PC-9 (cell line): ENCODE results near the gene USP31. TPM values are rescaled to one million over a fixed set of nuclear protein-coding genes. Genes with fewer than 3 reads are reported as not detected.

ENCODE experiments used
- BruUV-seq: library from RNA; stranded (reverse); fragments of 400-500 nt; replicated peaks from 2 replicates; lab custom pipeline; 2021; lab: Mats Ljungman, UMichigan
- CTCF ChIA-PET: fragments of 300-600 bp; sonication (Branson Sonifier 250); formaldehyde crosslinking; loops from one replicate; lab custom pipeline; 2022; ENCODE audit warnings: antibody characterized with exemption; lab: Charles Lee
- POLR2A ChIA-PET: fragments of 300-600 bp; sonication (Branson Sonifier 250); formaldehyde crosslinking; loops from one replicate; lab custom pipeline; 2022; ENCODE audit warnings: antibody characterized with exemption; ENCODE audit not compliant: unreplicated experiment; lab: Charles Lee
- DNase-seq, 2 experiments: peaks; one replicate each; pipeline versions ENCODE4 v3.0.0 to v3.0.0-alpha.2; 2015 to 2022; ENCODE audit warnings: mixed read lengths in 1 of 2
- H2AFZ ChIP-seq: fragments of 200-600 bp; sonication (generic); 2 replicates; pipeline ENCODE4 v1.8.1; 2017; ENCODE audit warnings: antibody characterized with exemption
- H3F3A ChIP-seq: fragments of 200-600 bp; sonication (generic); 2 replicates; pipeline ENCODE4 v1.8.1; 2017; ENCODE audit warnings: antibody characterized with exemption, mild to moderate bottlenecking, low read depth; ENCODE audit not compliant: insufficient read depth
- H3K27ac ChIP-seq: fragments of 200-600 bp; sonication (generic); 2 replicates; pipeline ENCODE4 v1.6.1; 2016; ENCODE audit warnings: mixed run types
- H3K27me3 ChIP-seq: fragments of 200-600 bp; sonication (generic); 2 replicates; pipeline ENCODE4 v1.6.1; 2016; ENCODE audit warnings: low read depth, mixed run types; ENCODE audit not compliant: insufficient read depth
- H3K36me3 ChIP-seq: fragments of 200-600 bp; sonication (generic); 2 replicates; pipeline ENCODE4 v1.6.1; 2016; ENCODE audit warnings: low read depth, mixed run types
- H3K4me1 ChIP-seq: fragments of 200-600 bp; sonication (generic); replicated peaks from 2 replicates; pipeline ENCODE4 v1.6.1; 2016; ENCODE audit warnings: mixed run types; ENCODE audit not compliant: insufficient read depth
- H3K4me2 ChIP-seq: fragments of 200-600 bp; sonication (generic); 2 replicates; pipeline ENCODE4 v1.6.1; 2017; ENCODE audit warnings: mixed run types
- H3K4me3 ChIP-seq: fragments of 200-600 bp; sonication (generic); 2 replicates; pipeline ENCODE4 v1.6.1; 2016; ENCODE audit warnings: mixed run types
- H3K79me2 ChIP-seq: fragments of 200-600 bp; sonication (generic); 2 replicates; pipeline ENCODE4 v1.6.1; 2017; ENCODE audit warnings: low read depth, mixed run types
- H3K9me2 ChIP-seq: fragments of 200-600 bp; sonication (generic); 2 replicates; pipeline ENCODE4 v1.8.1; 2017; ENCODE audit warnings: mild to moderate bottlenecking; ENCODE audit not compliant: insufficient read depth
- H3K9me3 ChIP-seq: fragments of 200-600 bp; sonication (generic); 2 replicates; pipeline ENCODE4 v1.8.1; 2016; ENCODE audit warnings: low read depth; ENCODE audit not compliant: insufficient read depth
- H4K20me1 ChIP-seq: fragments of 200-600 bp; sonication (generic); 2 replicates; pipeline ENCODE4 v1.8.1; 2017; ENCODE audit not compliant: insufficient read depth
- CTCF ChIP-seq: fragments of 200-600 bp; sonication (generic); conservative IDR thresholded peaks from 2 replicates; pipeline ENCODE4 v1.6.1; 2017; ENCODE audit warnings: mixed run types, antibody characterized with exemption, mild to moderate bottlenecking, moderate library complexity
- EZH2 ChIP-seq: fragments of 200-600 bp; sonication (generic); IDR thresholded peaks from 2 replicates; pipeline ENCODE4 v1.8.0; 2017; ENCODE audit warnings: antibody characterized with exemption, low read depth
- intact Hi-C: fragments of 100-400 bp; cut with micrococcal nuclease; formaldehyde crosslinking; loops from one replicate; pipeline ENCODE4 v1.10.0; 2022; ENCODE audit not compliant: unreplicated experiment
- total RNA-seq: library from RNA; stranded (reverse); gene quantifications from 2 replicates; pipeline ENCODE4 v1.2.3, GENCODE V29; 2021

USP31 gene
- total RNA-seq, 1 experiment from 2014 or later = 12.1 TPM

GRCh38 chr16:23088018-23088417 lies 61.2 kb downstream of the USP31 start:
- Histone ChIP-seq H3K4me2 (no peak overlapping the region), H3K4me1 (no peaks in the 10 kb centered on the region), H4K20me1 (no peaks in the 10 kb centered on the region), H3K27ac (no peak overlapping the region), H3K79me2 (no peaks in the 10 kb centered on the region), H3K4me3 (no peak overlapping the region), H3K9me3 (no peaks in the 10 kb centered on the region), H3K36me3 (no peaks in the 10 kb centered on the region), H3K27me3 (no peaks in the 10 kb centered on the region), H3F3A (no peaks in the 10 kb centered on the region), H2AFZ (no peak overlapping the region), H3K9me2 (no peaks in the 10 kb centered on the region)
- DNase-seq = no peak
- POLR2A ChIA-PET = interaction anchor here (0.7 kb wide), 1 partner anchor 1431 kb away, joined by 5 read pairs; no protein-coding TSS in a partner anchor
- no TSS peak for BruUV-seq
- intact Hi-C loops = no loop called here
- no peak for TF ChIP-seq CTCF
- TF ChIP-seq EZH2 = no peak
- CTCF ChIA-PET = no interaction called here

- H3K4me1 ChIP-seq = no peaks in the 10 kb centered on the region
- ChIA-PET POLR2A (no interaction called here), CTCF (no interaction called here)
- intact Hi-C loops = no loop called here
- no peak overlapping the region for H3K27ac ChIP-seq
- no peaks in the 10 kb centered on the region for H4K20me1 ChIP-seq
- no TSS peak for BruUV-seq
- no peak for DNase-seq
- H3K36me3 ChIP-seq = no peaks in the 10 kb centered on the region
- TF ChIP-seq CTCF = no peak
- TF ChIP-seq EZH2 = no peak
- no peaks in the 10 kb centered on the region for H3K9me3 ChIP-seq
- H3K4me2 ChIP-seq = no peak overlapping the region
- no peaks in the 10 kb centered on the region for H3K79me2 ChIP-seq
- no peak overlapping the region for H2AFZ ChIP-seq
- no peaks in the 10 kb centered on the region for H3K27me3 ChIP-seq
- no peaks in the 10 kb centered on the region for H3K9me2 ChIP-seq
- H3K4me3 ChIP-seq = no peak overlapping the region
- no peaks in the 10 kb centered on the region for H3F3A ChIP-seq
Observed at GRCh38 chr16:23085949-23086348, 63.3 kb downstream of the USP31 start.

GRCh38 chr16:23082161-23082788 lies 67.0 kb downstream of the USP31 start:
- Histone ChIP-seq H3K4me2 (no peak overlapping the region), H3K79me2 (no peaks in the 10 kb centered on the region), H3K27ac (no peak overlapping the region), H4K20me1 (no peaks in the 10 kb centered on the region), H3K9me2 (no peaks in the 10 kb centered on the region), H3K4me3 (no peak overlapping the region), H3F3A (no peaks in the 10 kb centered on the region; the same call in 1 of the 2 replicates), H3K9me3 (no peaks in the 10 kb centered on the region), H3K36me3 (no peaks in the 10 kb centered on the region), H3K4me1 (no peaks in the 10 kb centered on the region), H3K27me3 (no peaks in the 10 kb centered on the region), H2AFZ (no peak overlapping the region)
- intact Hi-C loops = no loop called here
- POLR2A ChIA-PET = no interaction called here
- CTCF ChIA-PET = no interaction called here
- DNase-seq = no peak
- no TSS peak for BruUV-seq
- no peak for TF ChIP-seq CTCF
- no peak for TF ChIP-seq EZH2
